GM18907 (cell line): ENCODE results near the gene RNF7.
"Not testable (repeated sequence)": the region's sequence is repeated elsewhere in the genome, so short reads cannot be mapped to it uniquely, and the experiment has no call there.

Experiments used
- ATAC-seq: cut with Tn5 transposase; IDR thresholded peaks from one replicate; pipeline ENCODE4 v1.9.1; 2021; ENCODE audit warnings: mild to moderate bottlenecking, moderate library complexity; ENCODE audit not compliant: unreplicated experiment

Gene RNF7

DNA sequence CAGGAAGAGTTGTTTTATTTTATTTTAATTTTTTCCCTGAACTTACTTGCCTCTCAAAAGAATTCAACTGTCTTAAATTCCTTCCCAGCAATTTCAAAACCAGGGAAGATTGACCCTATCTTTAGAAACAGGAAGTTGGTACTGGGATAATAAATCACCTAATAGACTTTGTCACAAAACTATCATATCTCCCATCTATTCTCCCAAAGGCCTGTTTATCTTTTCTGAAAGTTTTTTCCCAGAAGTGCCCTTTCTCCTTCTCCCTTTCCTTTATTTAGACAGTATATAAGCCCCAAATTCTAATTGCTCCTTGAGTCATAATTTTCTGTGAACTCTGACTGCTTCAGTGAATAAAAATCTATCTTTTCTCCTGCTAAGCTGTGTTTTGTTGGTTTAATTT is 2.9 kb upstream of the RNF7 start:
- ATAC-seq: no peak

- ATAC-seq: no peak
Measured at GRCh38 chr3:141735770-141736465, 2.2 kb upstream of the RNF7 start.

GRCh38 chr3:141737093-141737492 is 1.0 kb upstream of the RNF7 start:
- no peak for ATAC-seq

DNA sequence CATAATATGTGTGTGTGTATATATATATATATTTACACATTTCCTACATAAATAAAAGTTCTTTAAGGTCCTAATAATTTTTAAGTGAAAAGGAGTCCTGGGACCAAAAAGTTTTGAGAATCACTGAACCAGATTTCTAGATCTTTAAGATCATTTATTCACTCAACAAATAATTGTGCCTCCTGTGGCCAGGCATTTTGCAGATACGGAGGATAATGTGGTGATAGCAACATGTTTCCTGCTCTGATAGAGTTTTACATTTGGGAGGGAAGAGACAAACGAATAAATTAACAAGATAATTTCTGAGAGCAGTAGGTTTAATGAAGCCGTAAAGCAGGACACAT is 448 bp upstream of the RNF7 start:
- no peak for ATAC-seq

GRCh38 chr3:141738891-141739363 is 829 bp downstream of the RNF7 start:
- no peak for ATAC-seq

GRCh38 chr3:141739731-141740130 is 1.6 kb downstream of the RNF7 start:
- no peak for ATAC-seq

GRCh38 chr3:141740349-141740748 is 2.3 kb downstream of the RNF7 start:
- ATAC-seq: no peak

DNA sequence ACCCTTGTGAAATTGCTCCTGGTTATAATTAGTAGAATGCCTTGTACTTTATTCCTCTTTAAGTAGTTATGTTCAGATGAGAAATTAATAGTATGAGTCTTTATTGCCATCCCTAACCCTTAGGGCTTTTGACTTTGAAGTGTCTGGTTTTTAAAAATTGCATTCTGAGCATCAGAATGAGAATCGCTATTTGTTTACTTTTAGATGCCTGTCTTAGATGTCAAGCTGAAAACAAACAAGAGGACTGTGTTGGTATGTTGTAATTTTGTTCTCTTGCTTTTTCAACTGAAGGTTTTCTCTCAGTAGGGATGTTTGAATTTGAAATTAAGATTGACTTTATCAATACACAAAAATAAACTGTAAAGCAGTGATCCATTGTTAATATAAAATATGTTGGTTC is 5.2 kb downstream of the RNF7 start:
- no peak for ATAC-seq

DNA sequence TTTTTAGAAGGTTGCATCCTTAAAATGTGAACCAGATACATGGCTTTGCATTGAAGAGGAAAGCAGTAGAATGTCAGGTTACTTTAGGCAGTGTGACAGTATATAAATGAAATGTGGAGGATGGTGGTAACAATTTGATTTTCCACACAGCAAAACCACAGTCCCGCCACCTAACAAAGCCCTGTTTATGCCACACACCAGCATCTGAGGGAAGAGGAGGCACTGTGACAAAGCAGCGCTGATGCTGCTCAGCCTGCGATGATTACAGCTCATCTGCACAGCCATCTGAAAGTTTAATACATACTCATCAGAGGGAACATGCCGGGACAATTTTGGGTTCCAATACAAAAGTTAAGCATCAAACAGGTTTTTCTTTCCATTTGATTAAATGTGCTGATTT is 8.9 kb downstream of the RNF7 start:
- no peak for ATAC-seq

DNA sequence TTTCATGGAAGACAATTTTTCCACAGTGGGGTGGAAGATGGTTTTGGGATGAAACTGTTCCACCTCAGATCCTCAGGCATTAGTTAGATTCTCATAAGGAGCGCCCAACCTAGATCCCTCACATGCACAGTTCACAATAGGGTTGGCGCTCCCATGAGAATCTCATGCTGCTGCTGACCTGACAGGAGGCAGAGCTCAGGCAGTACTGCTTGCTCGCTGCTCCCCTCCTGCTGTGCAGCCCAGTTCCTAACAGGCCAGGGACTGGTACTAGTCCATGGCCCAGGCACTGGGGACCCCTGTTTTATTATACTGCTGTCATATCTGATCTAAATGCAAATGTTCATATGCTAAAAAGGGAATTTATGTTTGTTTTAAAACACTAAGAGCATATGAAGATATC is 15.3 kb downstream of the RNF7 start:
- no peak for ATAC-seq

GRCh38 chr3:141754032-141754431 is 15.9 kb downstream of the RNF7 start:
- no peak for ATAC-seq

- not testable (repeated sequence) for ATAC-seq
Measured at GRCh38 chr3:141762552-141762951, 24.5 kb downstream of the RNF7 start.

- no peak for ATAC-seq
Measured at GRCh38 chr3:141763088-141763750, 25.1 kb downstream of the RNF7 start, which contains the start of gene GRK7. TSS of gene GRK7 (plus strand) at chr3:141763408. CDS start at chr3:141778285, 14,877 bp downstream.

DNA sequence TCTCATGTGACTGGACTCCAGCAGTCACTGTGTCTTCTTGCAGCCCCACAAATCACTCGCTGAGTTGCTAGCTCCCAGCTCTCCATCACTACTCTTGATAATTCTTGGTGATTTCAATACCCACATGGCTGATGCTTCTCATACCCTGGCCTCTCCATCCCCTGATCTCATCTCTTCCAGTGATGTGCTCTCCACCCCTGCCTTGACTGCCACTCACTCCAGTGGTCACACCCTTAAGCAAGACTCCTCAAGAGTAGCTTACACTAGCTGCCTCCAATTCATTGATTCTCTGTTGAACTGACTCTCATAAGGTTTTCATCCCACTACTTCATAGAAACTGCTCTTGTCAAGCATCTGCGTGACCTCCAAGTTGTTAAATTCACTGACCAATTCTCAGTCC is 25.9 kb downstream of the RNF7 start:
- ATAC-seq: no peak

DNA sequence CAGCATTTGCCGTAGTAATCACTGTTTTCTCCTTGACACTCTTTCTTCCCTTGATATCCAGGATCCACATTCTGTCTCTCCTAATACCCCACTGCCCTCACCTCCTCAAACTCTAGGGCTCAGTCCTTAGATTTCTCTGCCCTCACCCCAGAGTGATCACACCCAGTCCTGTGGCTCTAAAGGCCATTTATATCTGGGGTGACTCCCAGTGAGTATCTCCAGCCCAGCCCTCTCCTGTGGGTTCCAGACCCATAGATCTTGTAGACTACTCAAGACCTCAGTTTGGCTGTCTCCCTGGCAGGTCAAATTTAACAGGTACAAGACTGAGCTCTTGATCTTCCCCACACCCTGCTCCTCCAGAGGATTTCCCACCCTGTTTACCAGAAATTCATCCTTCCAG is 26.4 kb downstream of the RNF7 start:
- ATAC-seq: no peak

DNA sequence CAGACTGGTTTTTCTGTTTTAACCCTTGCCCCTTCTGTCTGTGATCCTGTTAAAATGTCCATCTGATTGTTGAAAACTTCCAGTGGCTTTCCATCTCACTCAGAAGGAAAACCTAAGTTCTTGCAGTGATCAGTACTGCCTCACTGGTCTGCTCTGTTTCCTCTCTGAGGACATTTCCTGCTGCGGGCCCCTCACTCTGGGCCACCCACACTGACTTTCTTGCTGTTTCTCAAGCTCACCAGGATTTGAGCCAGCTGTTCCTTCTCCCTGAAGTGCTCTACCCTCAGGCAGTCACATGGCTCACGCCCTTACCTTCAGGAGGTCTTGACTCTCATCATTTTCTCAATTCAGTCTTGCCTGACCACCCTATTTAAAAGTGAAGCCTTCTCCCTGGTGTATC is 26.9 kb downstream of the RNF7 start:
- ATAC-seq: no peak

DNA sequence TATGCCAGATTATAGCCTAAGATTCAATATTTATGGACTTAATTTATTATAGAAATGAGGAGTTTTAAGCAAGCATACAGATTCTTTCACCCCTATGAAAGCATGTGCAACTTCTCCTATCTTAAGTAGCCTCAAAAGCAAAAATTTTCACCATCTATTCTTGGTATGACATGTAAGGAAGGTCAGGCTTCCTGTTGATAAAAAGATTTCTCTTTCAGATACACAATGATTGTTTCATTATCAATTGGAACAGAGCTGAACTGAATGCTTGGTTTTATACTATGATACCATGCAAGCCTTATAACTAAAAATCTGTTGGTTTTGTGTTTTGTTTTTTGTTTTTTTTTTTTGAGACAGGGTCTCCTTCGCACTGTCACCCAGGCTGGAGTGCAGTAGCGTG is 29.0 kb downstream of the RNF7 start:
- ATAC-seq: no peak

DNA sequence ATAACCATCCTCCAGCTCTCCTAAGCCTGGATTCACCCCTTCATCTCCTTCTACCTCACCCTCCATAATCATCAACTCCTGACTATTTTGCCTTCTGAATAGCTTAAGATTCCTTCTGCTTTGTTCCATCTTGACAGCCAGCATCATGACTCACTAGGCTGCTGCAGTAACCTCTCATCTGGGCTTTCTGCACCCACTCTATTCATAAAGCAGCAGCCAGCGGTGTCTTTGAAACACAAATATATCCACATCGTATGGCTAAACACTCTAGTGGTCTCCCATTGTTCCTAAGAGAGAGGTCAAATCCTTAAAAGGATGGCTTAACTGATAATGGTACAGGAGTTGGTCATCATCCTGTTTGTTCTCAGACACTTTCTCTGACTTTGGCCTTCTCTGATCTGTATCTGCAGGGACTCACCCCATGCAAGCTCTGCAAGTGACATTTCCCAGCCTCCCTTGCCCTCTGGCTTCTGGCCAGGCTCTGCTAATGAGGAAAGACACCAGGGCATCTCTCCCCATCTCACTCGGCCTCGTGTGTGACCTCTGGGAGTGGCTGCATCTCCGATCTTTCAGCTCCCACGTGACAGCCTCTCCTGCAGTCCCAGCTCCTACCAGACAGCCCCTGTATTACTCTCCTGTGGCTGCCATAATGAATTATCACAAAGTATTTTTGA is 31.3 kb downstream of the RNF7 start:
- no peak for ATAC-seq

DNA sequence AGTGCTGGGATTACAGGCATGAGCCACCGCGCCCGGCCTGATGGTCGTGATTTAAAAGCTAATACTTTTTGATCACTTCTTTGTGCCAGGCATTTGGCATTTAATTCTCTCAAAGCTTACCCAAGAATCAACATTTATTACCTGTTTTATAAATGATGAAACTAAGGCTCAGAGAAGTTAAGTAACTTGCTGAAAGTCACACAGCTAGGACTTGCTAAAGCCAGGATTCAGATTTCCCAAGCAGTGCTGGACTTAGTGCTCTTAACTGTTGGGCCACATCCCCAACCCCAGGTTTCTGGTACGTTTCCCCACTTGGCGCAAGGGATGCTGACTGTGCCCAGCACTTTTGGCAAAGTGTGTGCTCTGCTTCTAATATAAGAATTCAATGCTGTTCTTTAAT is 35.6 kb downstream of the RNF7 start:
- no peak for ATAC-seq

DNA sequence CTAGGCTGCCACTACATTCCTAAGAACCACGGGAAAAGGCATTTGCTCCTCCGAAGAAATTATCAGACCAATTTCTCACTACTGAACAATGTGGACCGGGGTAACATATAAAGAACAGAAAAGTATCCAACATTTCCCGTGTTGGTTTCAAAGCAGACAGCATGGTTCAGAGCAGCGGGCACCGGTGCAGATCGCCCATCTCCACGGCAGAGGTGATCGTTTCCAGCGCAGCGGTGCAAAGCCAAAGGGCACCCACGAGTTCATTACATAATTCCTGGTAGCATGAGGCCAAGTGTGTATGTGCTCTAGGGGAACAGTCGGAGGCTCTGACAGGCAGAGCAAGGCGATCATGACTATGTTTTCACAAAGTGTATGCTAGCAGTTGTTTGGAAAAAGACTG is 38.3 kb downstream of the RNF7 start:
- no peak for ATAC-seq

- ATAC-seq: no peak
Measured at GRCh38 chr3:141776885-141777284, 38.8 kb downstream of the RNF7 start.
